ENCODE data around the gene ITPKB. TPM values are rescaled to one million over a fixed set of nuclear protein-coding genes. Genes with fewer than 3 reads are reported as not detected.
A peak's percentile ranks its signal among the peaks of the same experiment; 100 is the strongest.

Gene ITPKB
- total RNA-seq, 1 experiment from 2014 or later: 17.7 TPM

DNA sequence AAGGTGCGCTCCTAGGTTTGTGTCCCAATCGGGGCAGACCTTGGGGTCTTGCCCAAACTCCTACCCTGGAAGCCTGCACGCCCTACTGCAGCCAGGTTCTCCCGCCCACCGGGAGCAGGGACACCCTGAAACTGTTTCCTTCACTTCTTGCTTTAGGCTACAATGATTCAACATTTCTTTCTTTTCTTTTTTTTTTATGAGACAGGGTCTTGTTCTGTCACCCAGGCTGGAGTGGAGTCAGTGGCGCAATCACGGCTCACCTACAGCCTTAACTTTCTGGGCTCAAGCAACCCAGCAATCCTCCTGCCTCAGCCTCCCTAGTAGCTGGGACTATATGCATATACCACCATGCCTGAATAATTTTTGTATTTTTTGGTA lies 75.8 kb downstream of the ITPKB start:
- no peaks in the 10 kb centered on the region for H3K27me3 ChIP-seq (ENCODE audit: low read length)
- peak overlapping the region; percentile 27 for H3K27ac ChIP-seq (ENCODE audit: low read length)
- peaks cover 35% of the 10 kb centered on the region for H3K4me1 ChIP-seq (ENCODE audit: insufficient read depth, low read length)
- no peak overlapping the region for H3K9ac ChIP-seq (ENCODE audit: low read length)
- BruUV-seq (replicated peaks): no TSS peak
- DNase-seq (no peak), ATAC-seq (no peak)
- H3K4me2 ChIP-seq (ENCODE audit: low read length): peak overlapping the region; percentile 68
- no peak overlapping the region; the same call in 1 of the 2 replicates for H3K4me3 ChIP-seq (ENCODE audit: low read length)
- ChIA-PET CTCF (no interaction called here), POLR2A (ENCODE audit: unreplicated experiment) (no interaction called here)
- no peaks in the 10 kb centered on the region for H3K79me2 ChIP-seq (ENCODE audit: low read length)
- no peaks in the 10 kb centered on the region for H4K20me1 ChIP-seq (ENCODE audit: low read length)
- no peaks in the 10 kb centered on the region for H3K36me3 ChIP-seq (ENCODE audit: low read depth, low read length)
- TF ChIP-seq EZH2phosphoT487 (IDR thresholded peaks at IDR 0.05; ENCODE audit: borderline replicate concordance, low read length) (no peak), EZH2 (IDR thresholded peaks at IDR 0.05; ENCODE audit: low read length, unreplicated experiment) (no peak)
- TF ChIP-seq, protein P1, sequence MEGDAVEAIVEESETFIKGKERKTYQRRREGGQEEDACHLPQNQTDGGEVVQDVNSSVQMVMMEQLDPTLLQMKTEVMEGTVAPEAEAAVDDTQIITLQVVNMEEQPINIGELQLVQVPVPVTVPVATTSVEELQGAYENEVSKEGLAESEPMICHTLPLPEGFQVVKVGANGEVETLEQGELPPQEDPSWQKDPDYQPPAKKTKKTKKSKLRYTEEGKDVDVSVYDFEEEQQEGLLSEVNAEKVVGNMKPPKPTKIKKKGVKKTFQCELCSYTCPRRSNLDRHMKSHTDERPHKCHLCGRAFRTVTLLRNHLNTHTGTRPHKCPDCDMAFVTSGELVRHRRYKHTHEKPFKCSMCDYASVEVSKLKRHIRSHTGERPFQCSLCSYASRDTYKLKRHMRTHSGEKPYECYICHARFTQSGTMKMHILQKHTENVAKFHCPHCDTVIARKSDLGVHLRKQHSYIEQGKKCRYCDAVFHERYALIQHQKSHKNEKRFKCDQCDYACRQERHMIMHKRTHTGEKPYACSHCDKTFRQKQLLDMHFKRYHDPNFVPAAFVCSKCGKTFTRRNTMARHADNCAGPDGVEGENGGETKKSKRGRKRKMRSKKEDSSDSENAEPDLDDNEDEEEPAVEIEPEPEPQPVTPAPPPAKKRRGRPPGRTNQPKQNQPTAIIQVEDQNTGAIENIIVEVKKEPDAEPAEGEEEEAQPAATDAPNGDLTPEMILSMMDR (conservative IDR thresholded peaks at IDR 0.05; ENCODE audit: low read depth, low read length): no peak
- H3F3A ChIP-seq (ENCODE audit: low read length, unreplicated experiment): no peaks in the 10 kb centered on the region
- H2AFZ ChIP-seq (ENCODE audit: low read length): no peak overlapping the region
- H3K9me2 ChIP-seq (replicated peaks; ENCODE audit: low read length): no peaks in the 10 kb centered on the region
- H3K9me3 ChIP-seq (ENCODE audit: low read length): no peaks in the 10 kb centered on the region
- intact Hi-C loops (cut with micrococcal nuclease): loop anchor here (5.0 kb wide), 1 partner anchor 39 kb away; no protein-coding TSS in a partner anchor

DNA sequence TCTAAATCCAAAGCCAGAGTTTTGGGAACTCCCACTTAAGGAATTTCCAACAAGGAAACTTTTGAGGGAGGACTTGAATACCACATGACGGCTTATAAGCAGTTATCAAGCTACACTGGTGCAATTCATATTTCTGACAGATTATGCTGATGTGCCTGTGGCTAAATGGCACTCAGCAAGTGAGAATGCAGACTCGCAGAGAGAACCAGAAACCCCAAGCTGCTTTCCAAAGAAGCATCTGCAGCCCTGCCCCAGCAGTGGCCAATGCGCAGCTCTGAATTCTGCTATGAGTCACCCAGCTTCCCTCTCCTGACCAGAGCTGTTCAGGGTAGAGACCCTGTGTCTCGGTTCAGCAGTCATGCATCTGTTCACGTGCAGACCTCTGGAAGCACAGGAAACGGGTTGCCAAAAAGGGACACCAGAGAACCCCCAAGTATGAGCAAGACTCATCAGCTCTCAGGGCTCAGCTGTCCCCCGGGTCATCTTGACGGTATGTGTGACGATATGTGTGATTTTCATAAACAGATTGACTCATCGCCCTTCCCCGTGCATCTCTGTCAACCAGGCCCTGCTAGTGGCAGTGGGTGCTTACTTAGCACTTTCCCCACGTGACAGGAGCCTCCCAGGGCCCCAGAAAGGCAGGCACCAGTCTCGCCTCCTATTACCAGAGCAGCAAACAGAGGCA lies 76.3 kb downstream of the ITPKB start:
- peak; percentile 90 for DNase-seq
- H3K79me2 ChIP-seq (ENCODE audit: low read length): no peaks in the 10 kb centered on the region
- H2AFZ ChIP-seq (ENCODE audit: low read length): peak overlapping the region; percentile 39
- H3K4me1 ChIP-seq (ENCODE audit: insufficient read depth, low read length): peaks cover 35% of the 10 kb centered on the region
- H3K9me2 ChIP-seq (replicated peaks; ENCODE audit: low read length): no peaks in the 10 kb centered on the region
- peak; percentile 94 for ATAC-seq
- H3K4me3 ChIP-seq (ENCODE audit: low read length): peak overlapping the region; percentile 35; the same call in 1 of the 2 replicates
- H3K9ac ChIP-seq (ENCODE audit: low read length): no peak overlapping the region
- ChIA-PET CTCF (interaction anchor here (0.6 kb wide), 1 partner anchor 52 kb away, joined by 3 read pairs; no protein-coding TSS in a partner anchor), POLR2A (ENCODE audit: unreplicated experiment) (interaction anchor here (0.9 kb wide), 1 partner anchor 51 kb away, joined by 3 read pairs; no protein-coding TSS in a partner anchor)
- H3F3A ChIP-seq (ENCODE audit: low read length, unreplicated experiment): no peaks in the 10 kb centered on the region
- no peaks in the 10 kb centered on the region for H3K27me3 ChIP-seq (ENCODE audit: low read length)
- no TSS peak for BruUV-seq (replicated peaks)
- peak overlapping the region; percentile 68 for H3K4me2 ChIP-seq (ENCODE audit: low read length)
- H3K9me3 ChIP-seq (ENCODE audit: low read length): no peaks in the 10 kb centered on the region
- peak overlapping the region; percentile 27 for H3K27ac ChIP-seq (ENCODE audit: low read length)
- no peaks in the 10 kb centered on the region for H3K36me3 ChIP-seq (ENCODE audit: low read depth, low read length)
- no peaks in the 10 kb centered on the region for H4K20me1 ChIP-seq (ENCODE audit: low read length)
- intact Hi-C loops (cut with micrococcal nuclease): loop anchor here (1.0 to 5.0 kb wide), 2 partner anchors 40 to 77 kb away; partner anchors contain the start of gene ITPKB
- TF ChIP-seq EZH2 (IDR thresholded peaks at IDR 0.05; ENCODE audit: low read length, unreplicated experiment): no peak
- TF ChIP-seq, protein P1 (conservative IDR thresholded peaks at IDR 0.05; ENCODE audit: low read depth, low read length): no peak
- TF ChIP-seq EZH2phosphoT487 (IDR thresholded peaks at IDR 0.05; ENCODE audit: borderline replicate concordance, low read length): no peak

DNA sequence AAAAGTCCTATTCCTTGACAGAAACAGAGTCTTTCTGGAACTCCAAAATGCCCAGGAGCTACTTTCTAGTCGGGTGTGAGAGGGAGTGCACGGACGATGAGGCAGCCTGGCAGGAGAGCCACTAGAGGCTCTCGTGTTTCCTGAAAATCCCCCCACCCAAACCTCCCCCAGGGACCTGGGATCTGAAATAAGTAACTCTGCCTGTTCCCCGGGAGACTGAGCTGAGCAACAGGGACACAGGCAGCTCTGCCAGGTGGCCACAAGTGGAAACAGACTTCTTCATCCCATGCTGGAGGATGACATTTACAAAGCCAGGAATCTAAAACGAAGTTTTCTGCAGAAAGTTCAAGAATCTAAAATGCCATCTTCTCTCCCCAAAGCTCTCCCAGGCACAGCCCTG lies 77.1 kb downstream of the ITPKB start:
- no TSS peak for BruUV-seq (replicated peaks)
- Histone ChIP-seq H3K4me1 (ENCODE audit: insufficient read depth, low read length) (peaks cover 41% of the 10 kb centered on the region), H3K9me2 (replicated peaks; ENCODE audit: low read length) (no peaks in the 10 kb centered on the region), H3K36me3 (ENCODE audit: low read depth, low read length) (no peaks in the 10 kb centered on the region), H4K20me1 (ENCODE audit: low read length) (no peaks in the 10 kb centered on the region), H3K4me3 (ENCODE audit: low read length) (no peak overlapping the region), H3K4me2 (ENCODE audit: low read length) (no peak overlapping the region), H3K27ac (ENCODE audit: low read length) (peak overlapping the region; percentile 27; the same call in 1 of the 2 replicates), H3F3A (ENCODE audit: low read length, unreplicated experiment) (no peaks in the 10 kb centered on the region), H3K9ac (ENCODE audit: low read length) (no peak overlapping the region), H3K79me2 (ENCODE audit: low read length) (no peaks in the 10 kb centered on the region), H3K9me3 (ENCODE audit: low read length) (no peaks in the 10 kb centered on the region), H2AFZ (ENCODE audit: low read length) (no peak overlapping the region), H3K27me3 (ENCODE audit: low read length) (no peaks in the 10 kb centered on the region)
- ChIA-PET POLR2A (ENCODE audit: unreplicated experiment) (interaction anchor here (0.9 kb wide), 1 partner anchor 52 kb away, joined by 3 read pairs; no protein-coding TSS in a partner anchor), CTCF (no interaction called here)
- DNase-seq: no peak
- TF ChIP-seq, protein P1 (conservative IDR thresholded peaks at IDR 0.05; ENCODE audit: low read depth, low read length): no peak
- TF ChIP-seq EZH2 (IDR thresholded peaks at IDR 0.05; ENCODE audit: low read length, unreplicated experiment): no peak
- no peak for TF ChIP-seq EZH2phosphoT487 (IDR thresholded peaks at IDR 0.05; ENCODE audit: borderline replicate concordance, low read length)
- intact Hi-C loops (cut with micrococcal nuclease): loop anchor here (1.0 to 5.0 kb wide), 2 partner anchors 40 to 77 kb away; partner anchors contain the start of gene ITPKB
- ATAC-seq: no peak

Data from PC-3 (cell line).